Measurements from ENCODE around the gene CACFD1. TPM values are rescaled to one million over a fixed set of nuclear protein-coding genes. Genes with fewer than 3 reads are reported as not detected.

Gene CACFD1
- total RNA-seq, 1 experiment from 2014 or later: 6.9 TPM

DNA sequence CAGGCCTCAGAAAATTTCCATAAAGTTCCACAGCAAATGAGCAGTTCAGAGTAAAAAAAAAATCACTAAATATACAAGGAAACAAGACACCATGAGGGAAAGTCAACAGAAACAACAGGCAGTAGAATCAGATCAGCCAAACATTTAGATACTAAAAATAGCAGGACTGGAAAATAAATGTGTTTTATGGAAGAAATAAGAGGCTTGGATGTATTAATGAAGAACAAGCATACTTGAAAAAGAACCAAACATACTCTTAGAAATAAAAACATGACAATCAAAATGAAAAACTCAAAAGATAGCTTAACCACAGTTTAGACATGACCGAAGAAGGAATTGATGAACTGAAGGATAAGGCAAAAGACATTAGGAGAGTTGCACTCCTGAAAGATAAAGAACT lies 42.3 kb downstream of the CACFD1 start:
- Histone ChIP-seq H3K9me2 (ENCODE audit: insufficient read depth) (no peaks in the 10 kb centered on the region), H3K79me2 (ENCODE audit: insufficient read depth, low read length) (no peaks in the 10 kb centered on the region), H3K4me1 (ENCODE audit: control insufficient read depth in 1 of 2, insufficient read depth in 2 of 2, low read length in 2 of 2) (no peaks in the 10 kb centered on the region; a peak in 1 of 4 replicates), H3K4me2 (ENCODE audit: low read length) (no peak overlapping the region), H3K9ac (ENCODE audit: low read length) (no peak overlapping the region), H3K4me3 (replicated peaks in 1 of 2; ENCODE audit: low read depth in 1 of 2, low read length in 2 of 2) (no peak overlapping the region), H3K27ac (ENCODE audit: low read depth, low read length) (no peak overlapping the region), H2AFZ (ENCODE audit: low read depth, low read length, poor library complexity, severe bottlenecking) (no peak overlapping the region), H3K27me3 (ENCODE audit: insufficient read depth, low read length) (no peaks in the 10 kb centered on the region; the same call in 1 of the 2 replicates), H4K20me1 (ENCODE audit: insufficient read depth) (no peaks in the 10 kb centered on the region), H3K9me3 (ENCODE audit: control insufficient read depth in 1 of 2, insufficient read depth in 1 of 2, low read depth in 1 of 2, low read length in 2 of 2) (peaks cover 8 to 18% of the 10 kb centered on the region in 2 experiments), H3K36me3 (ENCODE audit: control insufficient read depth in 1 of 2, insufficient read depth in 2 of 2, low read length in 2 of 2) (no peaks in the 10 kb centered on the region)
- no peak for ATAC-seq
- ChIA-PET POLR2A (no interaction called here), RAD21 (ENCODE audit: low non-redundant PET in 1 of 2, low total read pairs in 2 of 2, uncharacterized antibody in 2 of 2, unreplicated experiment in 2 of 2) (no interaction called here), CTCF (no interaction called here)
- TF ChIP-seq POLR2AphosphoS5 (IDR thresholded peaks at IDR 0.05; ENCODE audit: low read depth, low read length) (no peak), EZH2phosphoT487 (IDR thresholded peaks at IDR 0.05; ENCODE audit: borderline replicate concordance) (no peak), MAX (IDR thresholded peaks at IDR 0.05) (no peak), ZFX (IDR thresholded peaks at IDR 0.05) (no peak), CBX3 (IDR thresholded peaks at IDR 0.05; ENCODE audit: low read depth) (no peak)
- TF ChIP-seq, protein P1, sequence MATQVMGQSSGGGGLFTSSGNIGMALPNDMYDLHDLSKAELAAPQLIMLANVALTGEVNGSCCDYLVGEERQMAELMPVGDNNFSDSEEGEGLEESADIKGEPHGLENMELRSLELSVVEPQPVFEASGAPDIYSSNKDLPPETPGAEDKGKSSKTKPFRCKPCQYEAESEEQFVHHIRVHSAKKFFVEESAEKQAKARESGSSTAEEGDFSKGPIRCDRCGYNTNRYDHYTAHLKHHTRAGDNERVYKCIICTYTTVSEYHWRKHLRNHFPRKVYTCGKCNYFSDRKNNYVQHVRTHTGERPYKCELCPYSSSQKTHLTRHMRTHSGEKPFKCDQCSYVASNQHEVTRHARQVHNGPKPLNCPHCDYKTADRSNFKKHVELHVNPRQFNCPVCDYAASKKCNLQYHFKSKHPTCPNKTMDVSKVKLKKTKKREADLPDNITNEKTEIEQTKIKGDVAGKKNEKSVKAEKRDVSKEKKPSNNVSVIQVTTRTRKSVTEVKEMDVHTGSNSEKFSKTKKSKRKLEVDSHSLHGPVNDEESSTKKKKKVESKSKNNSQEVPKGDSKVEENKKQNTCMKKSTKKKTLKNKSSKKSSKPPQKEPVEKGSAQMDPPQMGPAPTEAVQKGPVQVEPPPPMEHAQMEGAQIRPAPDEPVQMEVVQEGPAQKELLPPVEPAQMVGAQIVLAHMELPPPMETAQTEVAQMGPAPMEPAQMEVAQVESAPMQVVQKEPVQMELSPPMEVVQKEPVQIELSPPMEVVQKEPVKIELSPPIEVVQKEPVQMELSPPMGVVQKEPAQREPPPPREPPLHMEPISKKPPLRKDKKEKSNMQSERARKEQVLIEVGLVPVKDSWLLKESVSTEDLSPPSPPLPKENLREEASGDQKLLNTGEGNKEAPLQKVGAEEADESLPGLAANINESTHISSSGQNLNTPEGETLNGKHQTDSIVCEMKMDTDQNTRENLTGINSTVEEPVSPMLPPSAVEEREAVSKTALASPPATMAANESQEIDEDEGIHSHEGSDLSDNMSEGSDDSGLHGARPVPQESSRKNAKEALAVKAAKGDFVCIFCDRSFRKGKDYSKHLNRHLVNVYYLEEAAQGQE (IDR thresholded peaks at IDR 0.05; ENCODE audit: low read depth): no peak
- TF ChIP-seq, protein P2, sequence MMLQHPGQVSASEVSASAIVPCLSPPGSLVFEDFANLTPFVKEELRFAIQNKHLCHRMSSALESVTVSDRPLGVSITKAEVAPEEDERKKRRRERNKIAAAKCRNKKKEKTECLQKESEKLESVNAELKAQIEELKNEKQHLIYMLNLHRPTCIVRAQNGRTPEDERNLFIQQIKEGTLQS (IDR thresholded peaks at IDR 0.05): no peak
- intact Hi-C loops (cut with micrococcal nuclease): no loop called here
- no peak for DNase-seq (ENCODE audit: low read depth, low spot score)
- no TSS peak for BruUV-seq (replicated peaks)
